GM23338 (cell line): ENCODE results near the gene CIB4. TPM values are rescaled to one million over a fixed set of nuclear protein-coding genes. Genes with fewer than 3 reads are reported as not detected.

Experiments used
- ATAC-seq: fragments of 200-7000 bp; cut with Tn5 transposase; 3 replicates; pipeline ENCODE4 v1.9.1; 2020
- DNase-seq: peaks from one replicate; pipeline ENCODE4 v3.0.0-alpha.2; 2015; ENCODE audit warnings: low spot score
- H2AFZ ChIP-seq: fragments of 200-600 bp; sonication (generic); 2 replicates; pipeline ENCODE4 v1.8.0; 2016; ENCODE audit warnings: antibody characterized with exemption, mild to moderate bottlenecking, moderate library complexity
- H3F3A ChIP-seq: fragments of 200-600 bp; sonication (generic); replicated peaks from 2 replicates; pipeline ENCODE4 v1.8.0; 2017; ENCODE audit warnings: antibody characterized with exemption, mixed run types, low read depth
- H3K27ac ChIP-seq: fragments of 200-600 bp; sonication (generic); 2 replicates; pipeline ENCODE4 v1.6.1; 2016; ENCODE audit warnings: low read depth
- H3K27me3 ChIP-seq: fragments of 200-600 bp; sonication (generic); 2 replicates; pipeline ENCODE4 v1.8.0; 2016; ENCODE audit warnings: mild to moderate bottlenecking, mixed run types, moderate library complexity; ENCODE audit not compliant: insufficient read depth
- H3K36me3 ChIP-seq: fragments of 200-600 bp; sonication (generic); 2 replicates; pipeline ENCODE4 v1.8.0; 2016; ENCODE audit warnings: mild to moderate bottlenecking; ENCODE audit not compliant: insufficient read depth
- H3K4me1 ChIP-seq: fragments of 200-600 bp; sonication (generic); 2 replicates; pipeline ENCODE4 v1.8.0; 2016; ENCODE audit warnings: mild to moderate bottlenecking, moderate library complexity; ENCODE audit not compliant: insufficient read depth
- H3K4me2 ChIP-seq: fragments of 200-600 bp; sonication (generic); 2 replicates; pipeline ENCODE4 v1.7.1; 2017; ENCODE audit warnings: mixed run types
- H3K4me3 ChIP-seq: fragments of 200-600 bp; sonication (generic); 2 replicates; pipeline ENCODE4 v1.6.1; 2016; ENCODE audit warnings: mixed run types
- H3K79me2 ChIP-seq: fragments of 200-600 bp; sonication (generic); replicated peaks from 2 replicates; pipeline ENCODE4 v1.8.0; 2017; ENCODE audit warnings: mild to moderate bottlenecking; ENCODE audit not compliant: insufficient read depth
- H3K9me2 ChIP-seq: fragments of 200-600 bp; sonication (generic); 2 replicates; pipeline ENCODE4 v1.8.0; 2017; ENCODE audit not compliant: insufficient read depth
- H4K20me1 ChIP-seq: fragments of 200-600 bp; sonication (generic); replicated peaks from 2 replicates; pipeline ENCODE4 v1.8.0; 2017; ENCODE audit warnings: mild to moderate bottlenecking; ENCODE audit not compliant: insufficient read depth
- H3K27ac Mint-ChIP-seq: 2 replicates; pipeline ENCODE4 v1.8.0; 2020; ENCODE audit warnings: inconsistent platforms, mild to moderate bottlenecking, moderate library complexity, mixed read lengths
- H3K27me3 Mint-ChIP-seq: 3 replicates; pipeline ENCODE4 v1.8.0; 2022; ENCODE audit warnings: low read depth, mild to moderate bottlenecking, moderate library complexity, mixed read lengths, inconsistent platforms; ENCODE audit not compliant: insufficient read depth, poor library complexity
- H3K36me3 Mint-ChIP-seq: 3 replicates; pipeline ENCODE4 v1.8.0; 2021; ENCODE audit warnings: low read depth, mild to moderate bottlenecking, inconsistent platforms, moderate library complexity, mixed read lengths
- H3K4me1 Mint-ChIP-seq: 3 replicates; pipeline ENCODE4 v1.8.0; 2020; ENCODE audit warnings: mild to moderate bottlenecking, inconsistent platforms, mixed read lengths
- H3K4me3 Mint-ChIP-seq: 3 replicates; pipeline ENCODE4 v1.8.0; 2021; ENCODE audit warnings: moderate library complexity, mild to moderate bottlenecking, inconsistent platforms, mixed read lengths
- H3K9me3 Mint-ChIP-seq: 3 replicates; pipeline ENCODE4 v1.8.0; 2020; ENCODE audit warnings: moderate library complexity, mild to moderate bottlenecking, inconsistent platforms, mixed read lengths
- ETS1 ChIP-seq: IDR thresholded peaks from 2 replicates; pipeline ENCODE4 v1.6.1; 2016; ENCODE audit warnings: antibody characterized with exemption
- EZH2phosphoT487 ChIP-seq: fragments of 200-600 bp; sonication (generic); IDR thresholded peaks from one replicate; pipeline ENCODE4 v1.8.1; 2018; ENCODE audit warnings: antibody characterized with exemption; ENCODE audit not compliant: unreplicated experiment
- NANOG ChIP-seq: IDR thresholded peaks from 2 replicates; pipeline ENCODE4 v1.6.1; 2016; ENCODE audit warnings: antibody characterized with exemption, borderline replicate concordance
- REST ChIP-seq: IDR thresholded peaks from one replicate; pipeline ENCODE4 v1.6.1; 2018; ENCODE audit warnings: antibody characterized with exemption; ENCODE audit not compliant: unreplicated experiment
- STAT1 ChIP-seq: IDR thresholded peaks from one replicate; pipeline ENCODE4 v1.6.1; 2016; ENCODE audit warnings: antibody characterized with exemption; ENCODE audit not compliant: unreplicated experiment
- ZNF462 ChIP-seq: fragments of 250-450 bp; sonication (Bioruptor Pico); IDR thresholded peaks from 2 replicates; pipeline ENCODE4 v1.5.0; 2020; ENCODE audit warnings: mild to moderate bottlenecking, moderate library complexity
- polyA plus RNA-seq: library from polyadenylated mRNA; unstranded; fragments of >200 nt; fragmentation: Nextera tagmentation; extraction: Ambion mirVana; gene quantifications from 2 replicates; pipeline ENCODE4 v1.2.1, GENCODE V29; 2016
- total RNA-seq: library from RNA; depleted of rRNA; stranded (reverse); fragments of >200 nt; shearing (Covaris generic); gene quantifications from 2 replicates; pipeline ENCODE4 v1.2.3, GENCODE V29; 2014

The CIB4 gene
- total and polyA plus RNA-seq, 2 experiments from 2014 or later = not detected

- Histone ChIP-seq H3K79me2 (no peaks in the 10 kb centered on the region), H3F3A (no peaks in the 10 kb centered on the region), H4K20me1 (no peaks in the 10 kb centered on the region), H3K36me3 (no peaks in the 10 kb centered on the region), H3K4me2 (no peak overlapping the region), H2AFZ (no peak overlapping the region), H3K27ac (no peak overlapping the region), H3K27me3 (no peaks in the 10 kb centered on the region), H3K4me1 (no peaks in the 10 kb centered on the region), H3K4me3 (no peak overlapping the region), H3K9me2 (no peaks in the 10 kb centered on the region)
- Mint-ChIP-seq H3K9me3 (no peaks in the 10 kb centered on the region), H3K27me3 (peaks cover 3% of the 10 kb centered on the region), H3K4me3 (no peak overlapping the region), H3K4me1 (no peaks in the 10 kb centered on the region; the same call in 2 of the 3 replicates), H3K36me3 (no peaks in the 10 kb centered on the region), H3K27ac (no peak overlapping the region)
- ATAC-seq (no peak), DNase-seq (no peak)
- no peak for TF ChIP-seq EZH2phosphoT487
- no peak for TF ChIP-seq NANOG
- no peak for TF ChIP-seq STAT1
- TF ChIP-seq ETS1 = no peak
- TF ChIP-seq ZNF462 (CRISPR knock-in tag) = no peak
- TF ChIP-seq REST = no peak
Measured at GRCh38 chr2:26582890-26583289, 58.3 kb downstream of the CIB4 start.
